Measurements from ENCODE around the gene CPA5. TPM values are rescaled to one million over a fixed set of nuclear protein-coding genes. Genes with fewer than 3 reads are reported as not detected.
A peak's percentile ranks its signal among the peaks of the same experiment; 100 is the strongest.

The CPA5 gene
- polyA plus RNA-seq, 1 of the 3 experiments (the other 2 are of a cell fraction): 1.3 TPM

DNA sequence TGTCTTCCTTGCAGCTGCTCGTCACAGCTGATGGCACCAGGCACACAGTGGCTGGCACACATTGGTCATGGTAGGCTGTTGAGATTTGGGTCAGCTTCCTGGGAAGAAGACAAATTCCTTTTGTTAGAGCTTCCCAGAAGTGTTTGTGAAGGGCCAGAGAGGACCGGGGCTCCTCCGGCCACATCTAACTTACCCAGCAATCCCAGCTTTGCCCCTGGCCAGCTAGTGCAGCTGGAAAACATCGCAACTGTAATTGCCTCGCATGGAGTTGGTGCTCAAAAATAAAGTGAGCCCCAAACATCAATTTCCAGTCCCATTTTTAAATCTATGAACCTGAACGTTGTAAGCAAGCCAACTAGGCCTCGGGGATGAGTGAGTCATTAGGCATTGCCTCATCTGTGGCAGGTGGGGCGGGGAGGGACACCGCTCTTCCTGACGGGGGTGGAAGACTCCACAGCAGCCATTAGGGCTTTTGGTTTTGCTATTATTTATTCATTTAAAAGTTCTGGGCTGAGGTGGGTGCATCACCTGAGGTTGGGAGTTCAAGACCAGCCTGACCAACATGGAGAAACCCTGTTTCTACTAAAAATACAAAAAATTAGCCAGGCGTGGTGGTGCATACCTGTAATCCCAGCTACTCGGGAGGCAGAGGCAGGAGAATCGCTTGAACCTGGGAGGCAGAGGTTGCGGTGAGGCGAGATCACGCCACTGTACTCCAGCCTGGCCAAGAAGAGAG lies 12.4 kb downstream of the CPA5 start (continued):
- TF ChIP-seq EP300 (IDR thresholded peaks at IDR 0.05; ENCODE audit: borderline replicate concordance in 1 of 2, low read depth in 1 of 2, low read length in 1 of 2): peak in 1 of 2 experiments; percentile 71; a peak in 1 of 4 replicates
- TF ChIP-seq TCF12 (IDR thresholded peaks at IDR 0.05): peak; percentile 78
- no peak; the same call in 1 of the 2 replicates for TF ChIP-seq RXRA (IDR thresholded peaks at IDR 0.05; ENCODE audit: borderline replicate concordance, low read depth)
- no peak for TF ChIP-seq CHD2 (IDR thresholded peaks at IDR 0.05; ENCODE audit: low read length, partially characterized antibody)
- peak; percentile 85; the same call in 1 of the 2 replicates for TF ChIP-seq FOSL2 (IDR thresholded peaks at IDR 0.05; ENCODE audit: borderline replicate concordance, low read depth)
- no peak for TF ChIP-seq SIN3A (IDR thresholded peaks at IDR 0.05; ENCODE audit: borderline replicate concordance, low read depth, low read length)
- TF ChIP-seq, protein P1, sequence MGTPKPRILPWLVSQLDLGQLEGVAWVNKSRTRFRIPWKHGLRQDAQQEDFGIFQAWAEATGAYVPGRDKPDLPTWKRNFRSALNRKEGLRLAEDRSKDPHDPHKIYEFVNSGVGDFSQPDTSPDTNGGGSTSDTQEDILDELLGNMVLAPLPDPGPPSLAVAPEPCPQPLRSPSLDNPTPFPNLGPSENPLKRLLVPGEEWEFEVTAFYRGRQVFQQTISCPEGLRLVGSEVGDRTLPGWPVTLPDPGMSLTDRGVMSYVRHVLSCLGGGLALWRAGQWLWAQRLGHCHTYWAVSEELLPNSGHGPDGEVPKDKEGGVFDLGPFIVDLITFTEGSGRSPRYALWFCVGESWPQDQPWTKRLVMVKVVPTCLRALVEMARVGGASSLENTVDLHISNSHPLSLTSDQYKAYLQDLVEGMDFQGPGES (IDR thresholded peaks at IDR 0.05; ENCODE audit: low read depth, low read length): no peak
- TF ChIP-seq, protein P2, sequence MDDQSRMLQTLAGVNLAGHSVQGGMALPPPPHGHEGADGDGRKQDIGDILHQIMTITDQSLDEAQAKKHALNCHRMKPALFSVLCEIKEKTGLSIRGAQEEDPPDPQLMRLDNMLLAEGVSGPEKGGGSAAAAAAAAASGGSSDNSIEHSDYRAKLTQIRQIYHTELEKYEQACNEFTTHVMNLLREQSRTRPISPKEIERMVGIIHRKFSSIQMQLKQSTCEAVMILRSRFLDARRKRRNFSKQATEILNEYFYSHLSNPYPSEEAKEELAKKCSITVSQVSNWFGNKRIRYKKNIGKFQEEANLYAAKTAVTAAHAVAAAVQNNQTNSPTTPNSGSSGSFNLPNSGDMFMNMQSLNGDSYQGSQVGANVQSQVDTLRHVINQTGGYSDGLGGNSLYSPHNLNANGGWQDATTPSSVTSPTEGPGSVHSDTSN (IDR thresholded peaks at IDR 0.05): peak; percentile 30; the same call in 1 of the 2 replicates

DNA sequence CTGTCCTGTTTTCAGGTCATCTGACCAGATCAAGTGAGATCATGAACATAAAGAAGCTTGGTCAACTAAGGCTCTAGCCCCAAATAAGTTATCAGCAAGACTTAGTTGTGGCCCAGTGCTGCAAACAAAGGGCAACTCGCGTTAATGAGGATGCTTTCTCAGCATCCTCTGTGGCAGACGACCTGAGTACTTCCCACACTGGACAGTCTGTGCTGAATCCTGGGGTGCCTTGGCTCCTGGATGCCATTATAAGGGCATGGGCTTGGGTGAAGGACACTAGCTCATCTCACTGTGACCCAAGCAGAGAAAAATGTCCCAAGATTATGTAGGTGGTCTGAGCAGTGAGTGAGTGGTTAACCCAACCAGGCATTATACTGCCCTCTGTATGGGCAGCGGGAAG lies 13.9 kb downstream of the CPA5 start:
- Histone ChIP-seq H3K4me3 (ENCODE audit: low read depth in 2 of 2, low read length in 1 of 2) (no peak overlapping the region), H3K4me1 (ENCODE audit: control insufficient read depth in 1 of 2, insufficient read depth in 2 of 2, low read depth in 1 of 2, low read length in 1 of 2) (peaks cover 22 to 32% of the 10 kb centered on the region in 2 experiments; a peak in 3 of 4 replicates), H3K9me3 (no peaks in the 10 kb centered on the region), H4K20me1 (ENCODE audit: insufficient read depth) (no peaks in the 10 kb centered on the region), H3F3A (replicated peaks; ENCODE audit: insufficient read depth) (peaks cover 33% of the 10 kb centered on the region), H3K9ac (no peak overlapping the region), H3K27me3 (ENCODE audit: insufficient read depth) (no peaks in the 10 kb centered on the region), H3K79me2 (ENCODE audit: insufficient read depth) (no peaks in the 10 kb centered on the region), H3K36me3 (replicated peaks in 1 of 2; ENCODE audit: control insufficient read depth in 1 of 2, insufficient read depth in 2 of 2, low read length in 1 of 2) (no peaks in the 10 kb centered on the region), H3K9me2 (no peaks in the 10 kb centered on the region), H3K4me2 (no peak overlapping the region), H3K27ac (ENCODE audit: low read depth in 2 of 2, low read length in 1 of 2) (no peak overlapping the region), H2AFZ (ENCODE audit: low read depth) (no peak overlapping the region)
- no peak for DNase-seq
- ChIA-PET POLR2A (no interaction called here), CTCF (no interaction called here)
- 93% methylated on average over 4 of the region's 4 CpGs for WGBS (ENCODE audit: low lambda C conversion rate)
- no peak for TF ChIP-seq RCOR1 (IDR thresholded peaks at IDR 0.05; ENCODE audit: low read length)
- TF ChIP-seq FOSL2 (IDR thresholded peaks at IDR 0.05; ENCODE audit: borderline replicate concordance, low read depth): no peak
- TF ChIP-seq ELF1 (IDR thresholded peaks at IDR 0.05): no peak
- TF ChIP-seq FOXJ3 (CRISPR knock-in tag; IDR thresholded peaks at IDR 0.05): no peak
- TF ChIP-seq RFX5 (IDR thresholded peaks at IDR 0.05; ENCODE audit: low read length): no peak

DNA sequence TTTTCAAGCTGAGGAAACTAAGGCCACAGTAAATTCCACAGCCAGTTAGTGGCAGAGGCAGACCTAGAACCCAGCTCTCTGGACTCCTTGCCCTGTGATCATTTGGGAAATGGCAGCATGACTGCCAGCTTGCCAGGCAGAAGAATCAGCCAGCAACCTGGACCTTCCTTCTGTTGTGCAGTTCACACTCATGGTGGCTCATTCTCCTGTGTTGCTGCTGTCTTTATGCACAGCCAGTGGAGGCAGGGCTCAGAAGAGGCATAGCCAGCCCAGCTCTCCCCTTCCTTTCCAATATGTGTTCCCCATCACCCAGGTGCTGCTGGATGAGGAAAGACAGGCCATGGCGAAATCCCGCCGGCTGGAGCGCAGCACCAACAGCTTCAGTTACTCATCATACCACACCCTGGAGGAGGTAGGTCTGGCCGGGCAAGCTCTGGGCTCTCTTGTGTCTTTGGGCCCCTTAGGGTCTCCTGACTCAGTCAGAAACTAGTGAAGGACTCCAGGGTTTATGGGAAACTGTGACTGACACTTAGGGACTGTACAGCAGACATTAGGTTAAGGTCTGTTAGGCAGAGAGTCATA lies 14.8 kb downstream of the CPA5 start:
- H3K4me1 ChIP-seq (ENCODE audit: control insufficient read depth in 1 of 2, insufficient read depth in 2 of 2, low read depth in 1 of 2, low read length in 1 of 2): peaks cover 23 to 32% of the 10 kb centered on the region in 2 experiments; a peak in 3 of 4 replicates
- CTCF ChIA-PET: interaction anchor here (1.0 kb wide), 1 partner anchor 14 kb away, joined by 4 read pairs; no protein-coding TSS in a partner anchor
- no peak for TF ChIP-seq FOSL2 (IDR thresholded peaks at IDR 0.05; ENCODE audit: borderline replicate concordance, low read depth)
- no peak for TF ChIP-seq GATA2 (CRISPR knock-in tag; IDR thresholded peaks at IDR 0.05)
- TF ChIP-seq POLR2AphosphoS5 (IDR thresholded peaks at IDR 0.05; ENCODE audit: low read depth, low read length): no peak
- no peak for TF ChIP-seq RAD21 (IDR thresholded peaks at IDR 0.05; ENCODE audit: low read length)
- TF ChIP-seq EZH2phosphoT487 (IDR thresholded peaks at IDR 0.05; ENCODE audit: borderline replicate concordance, low read depth): no peak
- TF ChIP-seq, protein P3, sequence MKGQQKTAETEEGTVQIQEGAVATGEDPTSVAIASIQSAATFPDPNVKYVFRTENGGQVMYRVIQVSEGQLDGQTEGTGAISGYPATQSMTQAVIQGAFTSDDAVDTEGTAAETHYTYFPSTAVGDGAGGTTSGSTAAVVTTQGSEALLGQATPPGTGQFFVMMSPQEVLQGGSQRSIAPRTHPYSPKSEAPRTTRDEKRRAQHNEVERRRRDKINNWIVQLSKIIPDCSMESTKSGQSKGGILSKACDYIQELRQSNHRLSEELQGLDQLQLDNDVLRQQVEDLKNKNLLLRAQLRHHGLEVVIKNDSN (IDR thresholded peaks at IDR 0.05; ENCODE audit: borderline replicate concordance, low read depth): no peak
- no peak for TF ChIP-seq NRF1 (IDR thresholded peaks at IDR 0.05; ENCODE audit: low read depth, low read length)
- TF ChIP-seq ELF1 (IDR thresholded peaks at IDR 0.05): no peak
- no peak for TF ChIP-seq FOXJ3 (CRISPR knock-in tag; IDR thresholded peaks at IDR 0.05)
- TF ChIP-seq, protein P1 (IDR thresholded peaks at IDR 0.05; ENCODE audit: low read depth, low read length): no peak
- no peak for TF ChIP-seq RCOR1 (IDR thresholded peaks at IDR 0.05; ENCODE audit: low read length)
- no peak for TF ChIP-seq SMC3 (IDR thresholded peaks at IDR 0.05; ENCODE audit: low read depth, low read length)
- TF ChIP-seq RXRA (IDR thresholded peaks at IDR 0.05; ENCODE audit: borderline replicate concordance, low read depth): no peak
- TF ChIP-seq EP300 (IDR thresholded peaks at IDR 0.05; ENCODE audit: borderline replicate concordance in 1 of 2, low read depth in 1 of 2, low read length in 1 of 2): no peak
- H3K36me3 ChIP-seq (replicated peaks in 1 of 2; ENCODE audit: control insufficient read depth in 1 of 2, insufficient read depth in 2 of 2, low read length in 1 of 2): no peaks in the 10 kb centered on the region
- no peak overlapping the region for H2AFZ ChIP-seq (ENCODE audit: low read depth)
- no peaks in the 10 kb centered on the region for H3K79me2 ChIP-seq (ENCODE audit: insufficient read depth)
- H3K9me3 ChIP-seq: no peaks in the 10 kb centered on the region
- H3K9ac ChIP-seq: no peak overlapping the region
- H3K4me3 ChIP-seq (ENCODE audit: low read depth in 2 of 2, low read length in 1 of 2): no peak overlapping the region
- POLR2A ChIA-PET: no interaction called here
- H4K20me1 ChIP-seq (ENCODE audit: insufficient read depth): no peaks in the 10 kb centered on the region
- DNase-seq: no peak
- WGBS (ENCODE audit: low lambda C conversion rate): 97% methylated on average over 4 of the region's 5 CpGs
- peaks cover 33% of the 10 kb centered on the region for H3F3A ChIP-seq (replicated peaks; ENCODE audit: insufficient read depth)
- no peak overlapping the region for H3K27ac ChIP-seq (ENCODE audit: low read depth in 2 of 2, low read length in 1 of 2)
- H3K9me2 ChIP-seq: no peaks in the 10 kb centered on the region
- H3K4me2 ChIP-seq: no peak overlapping the region
- no peaks in the 10 kb centered on the region for H3K27me3 ChIP-seq (ENCODE audit: insufficient read depth)

All from SK-N-SH (cell line).